HFFc6 (cell line): ENCODE data around the gene NFU1. TPM values are rescaled to one million over a fixed set of nuclear protein-coding genes. Genes with fewer than 3 reads are reported as not detected.
A peak's percentile ranks its signal among the peaks of the same experiment; 100 is the strongest.

Source experiments
- DNase-seq: peaks from one replicate; pipeline ENCODE4 v3.0.0-alpha.2; 2018
- H3K27ac Mint-ChIP-seq: 2 replicates; pipeline ENCODE4 v1.8.0; 2020; ENCODE audit warnings: mild to moderate bottlenecking, mixed read lengths
- H3K27me3 Mint-ChIP-seq: 2 replicates; pipeline ENCODE4 v1.8.0; 2021; ENCODE audit warnings: mild to moderate bottlenecking, moderate library complexity, mixed read lengths; ENCODE audit not compliant: insufficient read depth
- H3K36me3 Mint-ChIP-seq: 2 replicates; pipeline ENCODE4 v1.8.0; 2021; ENCODE audit warnings: low read depth, mixed read lengths
- H3K4me1 Mint-ChIP-seq: 2 replicates; pipeline ENCODE4 v1.8.0; 2020; ENCODE audit warnings: low read depth, mixed read lengths
- H3K4me3 Mint-ChIP-seq: 2 replicates; pipeline ENCODE4 v1.8.0; 2020; ENCODE audit warnings: mild to moderate bottlenecking, moderate library complexity, mixed read lengths
- H3K9me3 Mint-ChIP-seq: 2 replicates; pipeline ENCODE4 v1.8.0; 2020; ENCODE audit warnings: mild to moderate bottlenecking, mixed read lengths
- CTCF ChIP-seq: fragments of 200-600 bp; sonication (generic); IDR thresholded peaks from 2 replicates; pipeline ENCODE4 v1.5.0; 2021; ENCODE audit warnings: antibody characterized with exemption, mild to moderate bottlenecking
- total RNA-seq, 6 experiments: library from RNA; stranded (reverse); fragmentation: NEBNext Ultra II Directional; extraction: Animal tissue kit (Norgen Biotek cat#: 25700); gene quantifications; 2 replicates in 1 of 6; 3 replicates in 5 of 6; pipeline ENCODE4 v1.2.3, GENCODE V29; 2021

NFU1 gene
- total RNA-seq, 6 experiments from 2014 or later: 60.8 to 76.4 (median 71.6) TPM

- H3K4me3 Mint-ChIP-seq: no peak overlapping the region
- H3K27me3 Mint-ChIP-seq: no peaks in the 10 kb centered on the region; the same call in 1 of the 2 replicates
- DNase-seq: no peak
- peaks cover 30% of the 10 kb centered on the region for H3K4me1 Mint-ChIP-seq
- H3K36me3 Mint-ChIP-seq: peaks cover 19% of the 10 kb centered on the region
- no peaks in the 10 kb centered on the region for H3K9me3 Mint-ChIP-seq
- TF ChIP-seq CTCF: no peak
- H3K27ac Mint-ChIP-seq: no peak overlapping the region
Measured at GRCh38 chr2:69389271-69389670, 48.0 kb downstream of the NFU1 start.

GRCh38 chr2:69387770-69388481 lies 49.3 kb downstream of the NFU1 start:
- H3K9me3 Mint-ChIP-seq: no peaks in the 10 kb centered on the region
- H3K4me1 Mint-ChIP-seq: peaks cover 43% of the 10 kb centered on the region
- H3K27ac Mint-ChIP-seq: peak overlapping the region; percentile 99
- peaks cover 10% of the 10 kb centered on the region for H3K36me3 Mint-ChIP-seq
- TF ChIP-seq CTCF: no peak
- H3K4me3 Mint-ChIP-seq: peak overlapping the region; percentile 97
- no peaks in the 10 kb centered on the region; the same call in 1 of the 2 replicates for H3K27me3 Mint-ChIP-seq
- DNase-seq: no peak

- DNase-seq: peak; percentile 88
- TF ChIP-seq CTCF: peak; percentile 20
- H3K9me3 Mint-ChIP-seq: no peaks in the 10 kb centered on the region
- peak within 1 kb of the TSS; percentile 97 for H3K4me3 Mint-ChIP-seq
- peaks cover 52% of the 10 kb centered on the region for H3K4me1 Mint-ChIP-seq
- peaks cover 17% of the 10 kb centered on the region for H3K36me3 Mint-ChIP-seq
- H3K27me3 Mint-ChIP-seq: no peaks in the 10 kb centered on the region; the same call in 1 of the 2 replicates
- peak within 1 kb of the TSS; percentile 99 for H3K27ac Mint-ChIP-seq
Measured at GRCh38 chr2:69386789-69387734, 50.2 kb downstream of the NFU1 start, which contains the start of gene GFPT1. GFPT1 (minus strand) TSS chr2:69387227; CDS start chr2:69387071, 156 bp downstream.

- DNase-seq: no peak
- Mint-ChIP-seq H3K4me1 (peaks cover 59% of the 10 kb centered on the region), H3K4me3 (peak overlapping the region; percentile 91), H3K9me3 (no peaks in the 10 kb centered on the region), H3K36me3 (peaks cover 20% of the 10 kb centered on the region), H3K27me3 (no peaks in the 10 kb centered on the region; the same call in 1 of the 2 replicates), H3K27ac (peak overlapping the region; percentile 60)
- no peak for TF ChIP-seq CTCF
Measured at GRCh38 chr2:69386360-69386759, 50.9 kb downstream of the NFU1 start.

GRCh38 chr2:69385443-69386151 lies 51.6 kb downstream of the NFU1 start:
- Mint-ChIP-seq H3K36me3 (peaks cover 24% of the 10 kb centered on the region), H3K4me3 (peak overlapping the region; percentile 91), H3K9me3 (no peaks in the 10 kb centered on the region), H3K27ac (peak overlapping the region; percentile 60), H3K4me1 (peaks cover 66% of the 10 kb centered on the region), H3K27me3 (no peaks in the 10 kb centered on the region; the same call in 1 of the 2 replicates)
- no peak for DNase-seq
- no peak for TF ChIP-seq CTCF
